K562 treated with DMSO at 1 percent for 12 hours (cell line): ENCODE data around the gene OLFM3. TPM values are rescaled to one million over a fixed set of nuclear protein-coding genes. Genes with fewer than 3 reads are reported as not detected.

Experiments used
- total RNA-seq: library from RNA; unstranded; fragments of 300-600 nt; gene quantifications from 2 replicates; pipeline ENCODE4 v1.2.3, GENCODE V29; 2022; ENCODE audit not compliant: insufficient read depth

Gene OLFM3
- total RNA-seq = not detected in 2 replicates

GRCh38 chr1:101996825-101997465 lies at the start of gene OLFM3:
Gene OLFM3 (minus strand): TSS chr1:101996926.

